Dermis microvascular lymphatic vessel endothelial cell (primary cell): ENCODE results near the gene CIZ1. TPM values are rescaled to one million over a fixed set of nuclear protein-coding genes. Genes with fewer than 3 reads are reported as not detected.

ENCODE experiments used
- DNase-seq, 2 donors: peaks; one replicate each; pipeline versions ENCODE4 v3.0.0 to v3.0.0-alpha.2; 2010; ENCODE audit warnings: low read depth in 2 of 2
- total RNA-seq: library from RNA; depleted of rRNA; stranded (reverse); fragments of >200 nt; gene quantifications from 2 replicates; pipeline ENCODE4 v1.2.1, GENCODE V29; 2014

Gene CIZ1
- total RNA-seq, 1 donor from 2014 or later = 11.7 TPM

GRCh38 chr9:128190013-128190412, 1.4 kb downstream of the CIZ1 start:
- DNase-seq = no peak

DNA sequence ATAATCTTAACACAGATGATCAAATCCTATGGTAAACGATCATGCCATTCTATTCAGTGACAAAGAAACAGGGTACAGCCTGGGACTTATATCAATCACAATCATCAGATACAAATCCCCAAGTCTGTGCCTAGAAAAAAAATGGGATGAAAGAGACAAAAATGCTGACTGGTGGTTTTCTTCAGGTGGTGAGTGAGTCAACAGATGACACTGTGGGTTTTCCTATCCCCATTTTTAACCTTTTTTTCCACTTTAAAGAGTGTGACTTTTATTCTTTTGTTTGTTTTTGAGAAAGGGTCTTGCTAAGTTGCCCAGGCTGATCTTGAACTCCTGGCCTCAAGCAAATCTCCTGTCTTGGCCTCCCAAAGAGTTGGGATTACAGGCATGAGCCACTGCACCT, 3.2 kb downstream of the CIZ1 start:
- DNase-seq = peak in 1 of 2 donors; percentile 9

- DNase-seq = no peak
Observed at GRCh38 chr9:128187361-128187760, 4.0 kb downstream of the CIZ1 start.

DNA sequence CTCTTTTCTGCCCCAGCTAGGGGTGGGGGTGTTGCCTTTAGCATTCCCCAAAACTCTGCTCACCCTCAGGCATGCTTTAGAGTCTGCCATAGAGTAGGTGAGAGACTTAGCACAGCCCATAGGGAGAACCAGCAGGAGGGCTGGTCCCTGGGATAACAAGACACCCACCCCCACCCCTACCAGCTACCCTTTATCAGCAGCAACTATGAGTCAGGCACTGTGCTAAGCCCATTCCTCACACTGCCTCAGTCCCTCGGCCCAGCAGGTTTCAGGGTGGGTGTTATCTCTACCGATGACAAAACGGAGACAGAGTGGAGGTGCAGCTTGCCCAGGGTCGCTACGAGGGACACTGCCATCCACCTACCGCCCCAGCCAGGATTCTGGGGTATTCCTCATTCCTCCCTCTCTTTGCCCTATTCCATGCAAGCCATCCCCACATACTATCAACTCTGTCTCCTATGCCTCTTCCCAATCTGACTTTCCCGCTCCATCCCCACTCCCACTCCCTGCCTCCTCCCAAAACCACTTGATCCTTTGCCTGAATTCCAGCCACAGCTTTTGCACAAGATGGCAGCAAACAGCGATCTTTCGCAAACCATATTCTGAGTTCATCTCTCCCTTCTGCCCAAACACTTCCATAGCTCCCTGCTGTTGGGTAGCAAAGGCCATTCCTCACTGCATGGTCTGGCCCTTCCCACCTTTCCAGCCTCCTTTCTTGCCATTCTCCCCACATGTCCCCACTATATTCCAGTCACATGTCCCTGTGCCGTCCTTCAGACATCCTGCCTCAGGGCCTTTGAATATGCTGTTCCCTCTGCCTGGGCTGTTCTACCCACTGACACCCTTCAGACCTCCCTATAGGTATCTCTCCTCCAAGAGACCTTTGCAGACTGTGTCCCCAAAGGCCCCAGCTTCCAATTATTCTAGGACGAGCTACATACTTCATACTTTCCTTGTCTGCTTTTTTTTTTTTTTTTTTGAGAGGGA, 5.1 kb downstream of the CIZ1 start:
- DNase-seq = no peak

DNA sequence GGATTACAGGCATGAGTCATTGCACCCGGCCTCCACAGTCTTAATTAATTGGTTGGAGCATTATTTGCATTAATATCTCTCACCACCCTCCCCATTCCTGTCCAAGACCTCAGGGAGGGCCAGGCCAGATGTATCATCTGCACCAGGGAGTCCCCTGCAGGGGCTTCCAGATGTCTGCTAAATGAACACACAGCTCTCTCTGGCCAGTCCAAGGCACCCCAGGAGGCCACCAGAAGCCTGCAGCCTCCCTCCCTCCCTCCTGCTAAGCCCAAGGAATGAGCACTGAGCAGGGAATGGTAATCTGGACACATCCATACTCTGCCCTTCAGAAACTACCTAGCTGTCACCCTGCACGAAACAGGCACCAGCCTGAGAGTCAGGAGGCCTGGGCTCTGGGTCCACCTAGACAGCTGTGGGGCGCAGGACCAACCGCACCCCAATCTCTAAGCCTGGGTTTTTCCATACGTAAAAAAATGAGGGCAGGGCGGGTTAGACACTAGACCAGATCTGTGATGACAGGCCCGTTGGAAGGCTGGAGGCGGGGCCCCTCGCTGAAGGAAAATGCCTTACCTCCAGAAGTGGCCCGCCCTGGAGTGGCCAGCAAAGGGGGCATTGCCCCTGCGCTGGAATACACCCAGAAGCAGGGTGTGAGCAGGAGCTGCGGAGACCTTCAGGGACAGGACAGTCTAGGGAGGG, 8.3 kb downstream of the CIZ1 start:
- DNase-seq = no peak

- DNase-seq = peak in 1 of 2 donors; percentile 39
Observed at GRCh38 chr9:128181480-128181879, 9.9 kb downstream of the CIZ1 start.

DNA sequence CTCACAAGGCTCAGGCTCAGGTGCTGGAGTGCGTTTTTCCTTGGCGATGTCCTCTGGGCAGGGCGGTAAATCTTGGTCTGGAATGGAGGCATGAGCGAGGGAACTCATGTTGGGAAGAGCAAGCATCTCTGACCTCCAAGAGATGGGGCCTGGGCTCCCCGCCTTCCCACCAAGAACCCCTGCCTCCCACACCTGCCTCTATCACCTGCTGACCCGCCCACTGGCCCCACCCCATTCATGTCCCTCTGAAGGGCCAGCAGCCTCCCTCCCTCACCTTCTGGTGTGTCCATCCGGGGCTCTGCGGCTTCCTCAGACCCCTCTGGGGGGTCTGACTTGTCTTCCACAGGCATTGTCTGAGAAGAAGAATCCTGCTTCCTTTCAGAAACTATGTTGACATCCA, 10.9 kb downstream of the CIZ1 start:
- no peak for DNase-seq

DNA sequence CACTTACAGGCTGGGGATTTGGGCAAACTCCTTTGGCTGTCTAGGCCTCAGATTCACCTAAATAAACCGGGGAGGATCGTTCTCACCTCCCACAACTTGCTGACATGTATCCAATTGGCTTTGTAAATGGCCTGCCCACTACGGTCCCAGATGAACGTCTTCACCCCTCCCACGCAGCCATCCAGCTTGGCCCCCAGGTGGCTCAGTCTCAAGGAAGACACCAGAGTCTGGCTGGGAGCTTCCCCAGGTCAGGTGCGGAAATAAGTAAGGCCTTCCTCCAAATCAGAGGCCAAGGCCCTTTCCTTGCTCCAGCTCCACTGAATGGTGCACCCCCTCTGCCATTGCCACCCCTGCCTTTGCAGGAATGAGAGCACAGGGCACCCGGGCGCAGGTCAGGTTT, 11.4 kb downstream of the CIZ1 start:
- no peak for DNase-seq

DNA sequence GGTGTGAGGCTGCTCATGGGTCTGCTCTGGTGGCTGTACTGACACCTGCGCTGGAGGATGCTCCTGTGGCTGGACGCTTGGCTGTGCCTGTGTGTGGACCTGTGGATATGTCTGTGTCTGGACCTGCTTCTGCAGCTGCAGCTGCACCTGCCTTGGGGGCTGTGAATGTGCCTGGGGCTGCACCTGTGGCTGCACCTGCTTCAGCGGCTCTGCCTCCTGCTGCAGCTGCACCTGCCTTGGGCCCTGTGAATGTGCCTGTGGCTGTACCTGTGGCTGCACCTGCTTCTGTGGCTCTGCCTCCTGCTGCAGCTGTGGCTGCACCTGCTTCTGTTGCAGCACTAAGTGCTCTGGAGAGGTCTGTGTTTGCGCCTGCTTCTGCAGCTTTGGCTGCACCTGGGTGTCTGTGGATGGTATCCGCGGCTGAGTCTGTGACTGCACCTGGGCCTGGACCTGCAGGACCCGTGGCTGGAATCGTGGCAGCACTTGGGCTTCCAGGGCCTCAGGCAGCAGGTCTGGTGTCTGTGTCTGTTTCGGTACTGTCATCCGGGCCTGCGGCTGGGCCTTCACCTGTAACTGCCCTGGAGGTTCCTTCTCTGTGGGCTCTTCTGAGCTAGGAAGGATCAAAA, 12.5 kb downstream of the CIZ1 start:
- no peak for DNase-seq

GRCh38 chr9:128175726-128176125, 15.6 kb downstream of the CIZ1 start:
- DNase-seq = no peak

GRCh38 chr9:128175102-128175563, 16.2 kb downstream of the CIZ1 start:
- no peak for DNase-seq

GRCh38 chr9:128174062-128174461, 17.3 kb downstream of the CIZ1 start:
- no peak for DNase-seq

- no peak for DNase-seq
Observed at GRCh38 chr9:128169925-128170324, 21.4 kb downstream of the CIZ1 start.

DNA sequence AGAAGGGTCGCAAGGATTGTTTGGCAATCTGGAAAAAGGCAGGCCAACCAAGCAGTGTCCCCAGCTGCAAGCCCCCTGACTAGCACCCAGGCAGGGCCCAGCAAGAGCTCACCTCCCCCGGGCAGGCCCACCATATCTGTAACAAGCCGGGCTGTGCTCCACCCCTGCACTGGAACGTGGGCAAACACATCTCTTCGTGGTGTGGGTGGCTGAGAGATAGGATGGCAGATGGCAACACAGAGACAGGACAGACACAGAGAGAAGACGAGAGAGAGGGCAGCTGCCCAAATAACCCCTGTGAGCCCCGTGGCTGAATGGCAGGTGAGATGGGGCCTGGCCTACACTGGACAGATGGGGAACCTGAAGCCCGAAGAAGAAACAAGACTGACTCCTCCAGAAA, 21.9 kb downstream of the CIZ1 start:
- no peak for DNase-seq

- DNase-seq = no peak
Observed at GRCh38 chr9:128168731-128169308, 22.6 kb downstream of the CIZ1 start.

DNA sequence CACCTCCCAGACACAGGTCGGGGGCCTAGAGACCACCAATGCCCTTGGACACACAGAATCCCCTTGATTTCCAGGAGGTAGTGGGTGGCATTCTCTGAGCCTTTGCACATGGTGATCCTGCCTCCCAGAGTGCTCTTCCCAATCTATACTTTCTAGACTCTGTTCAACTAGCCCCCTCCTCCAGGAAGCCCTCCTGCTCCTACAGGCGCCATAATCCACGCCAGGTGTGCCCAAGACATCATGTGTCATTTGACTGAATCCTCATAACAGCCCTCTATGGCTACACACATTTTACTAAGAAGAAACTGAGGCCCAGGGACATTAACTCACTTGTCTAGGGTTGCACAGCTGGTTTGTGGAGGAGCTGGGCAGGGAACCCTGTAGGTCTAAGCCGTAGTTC, 24.2 kb downstream of the CIZ1 start:
- no peak for DNase-seq

DNA sequence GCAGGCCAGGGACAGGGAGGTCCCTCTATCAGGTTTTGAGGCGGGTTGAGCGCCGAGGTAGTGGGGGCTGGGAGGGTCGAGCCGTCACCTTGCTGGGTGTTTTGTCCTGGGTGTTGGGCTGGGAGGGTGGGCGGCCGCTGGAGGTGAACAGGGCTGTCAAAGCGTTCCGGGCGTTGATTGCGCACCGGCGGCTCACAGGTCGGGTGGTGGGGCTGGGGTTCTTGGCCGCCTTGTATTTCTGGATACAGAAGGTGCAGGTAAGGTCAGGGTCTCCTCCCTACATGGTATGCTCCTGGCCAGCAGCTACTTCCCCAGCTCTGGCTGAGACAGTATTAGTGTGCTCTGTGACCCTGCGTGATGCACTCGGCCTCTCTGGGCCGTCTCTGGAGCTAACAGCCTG, 25.2 kb downstream of the CIZ1 start:
- no peak for DNase-seq

- no peak for DNase-seq
Observed at GRCh38 chr9:128164307-128164885, 27.0 kb downstream of the CIZ1 start.

GRCh38 chr9:128163523-128164306, 27.7 kb downstream of the CIZ1 start:
- DNase-seq = no peak

DNA sequence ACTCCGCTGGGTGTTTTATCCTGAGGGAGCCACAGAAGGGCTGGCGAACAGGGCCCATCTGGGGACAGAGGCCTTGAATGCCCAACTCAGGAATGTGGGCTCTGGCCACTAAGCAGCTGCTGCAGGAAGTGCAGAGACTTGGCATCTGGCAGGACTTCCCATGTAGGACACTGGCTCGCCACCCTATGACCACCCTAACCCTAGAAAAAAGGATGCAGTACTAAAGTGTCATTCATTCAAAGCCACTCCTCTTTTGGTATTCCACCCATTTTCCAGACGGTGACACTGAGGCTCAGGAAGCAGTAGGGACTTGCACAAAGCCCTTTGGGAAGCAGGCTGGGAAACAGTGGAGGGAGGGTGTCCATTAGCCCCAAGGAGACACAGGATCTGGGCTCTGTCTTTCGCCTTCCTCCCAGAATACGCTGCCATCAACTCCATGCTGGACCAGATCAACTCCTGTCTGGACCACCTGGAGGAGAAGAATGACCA, 28.3 kb downstream of the CIZ1 start:
- DNase-seq = no peak
